Caki2 (cell line): ENCODE measurements around the gene NSL1. TPM values are rescaled to one million over a fixed set of nuclear protein-coding genes. Genes with fewer than 3 reads are reported as not detected.
"Not testable (repeated sequence)": the region's sequence is repeated elsewhere in the genome, so short reads cannot be mapped to it uniquely, and the experiment has no call there.

ENCODE experiments used
- DNase-seq: peaks from one replicate; pipeline ENCODE4 v3.0.0-alpha.2; 2015; ENCODE audit warnings: low read depth
- in situ Hi-C: cut with HindIII; loops from 2 replicates; pipeline ENCODE4 v1.10.0; 2016; ENCODE audit warnings: low sequenced_read_pairs, low pct_unique_long_range_greater_than_20kb, mixed read lengths
- total RNA-seq: library from RNA; depleted of rRNA; stranded (reverse); fragments of >200 nt; shearing (Covaris generic); gene quantifications from 2 replicates; pipeline ENCODE4 v1.2.3, GENCODE V29; 2014; ENCODE audit warnings: low replicate concordance; rRNA removed

Gene NSL1, protein sequence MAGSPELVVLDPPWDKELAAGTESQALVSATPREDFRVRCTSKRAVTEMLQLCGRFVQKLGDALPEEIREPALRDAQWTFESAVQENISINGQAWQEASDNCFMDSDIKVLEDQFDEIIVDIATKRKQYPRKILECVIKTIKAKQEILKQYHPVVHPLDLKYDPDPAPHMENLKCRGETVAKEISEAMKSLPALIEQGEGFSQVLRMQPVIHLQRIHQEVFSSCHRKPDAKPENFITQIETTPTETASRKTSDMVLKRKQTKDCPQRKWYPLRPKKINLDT
- total RNA-seq: 54.7 and 65.7 TPM in 2 replicates

DNA sequence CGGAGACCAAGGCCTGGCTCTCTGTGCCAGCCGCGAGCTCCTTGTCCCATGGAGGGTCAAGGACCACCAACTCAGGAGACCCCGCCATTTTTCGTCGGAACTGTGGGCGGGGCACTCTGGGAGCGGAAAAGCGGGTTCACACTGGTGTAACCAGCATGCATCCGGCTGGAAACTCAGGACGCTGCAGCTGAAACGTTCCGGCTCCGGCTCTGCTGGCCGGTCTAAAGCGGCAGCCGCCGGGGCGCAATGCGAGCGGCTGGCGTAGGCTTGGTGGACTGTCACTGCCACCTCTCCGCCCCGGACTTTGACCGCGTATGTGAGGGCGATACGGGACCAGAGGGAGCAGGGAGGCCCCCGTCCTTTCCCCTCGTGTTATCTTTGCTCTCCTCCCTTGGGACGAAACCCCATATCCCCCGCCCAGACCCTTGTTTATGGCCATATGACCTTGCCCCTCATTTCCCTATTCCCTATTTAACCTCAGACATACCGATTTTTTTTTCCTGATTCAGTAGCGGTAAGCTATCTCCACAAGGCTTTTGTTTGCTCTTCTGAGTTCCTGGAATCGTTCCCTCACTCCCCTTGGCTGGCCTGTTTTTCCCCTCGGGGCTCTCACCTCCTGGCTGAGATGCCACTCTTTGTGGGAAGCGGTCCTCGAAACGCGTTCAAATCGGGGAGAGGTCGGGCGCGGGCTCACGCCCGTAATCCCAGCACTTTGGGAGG lies at the start of gene NSL1, which contains the start of gene TATDN3:
NSL1 (minus strand) TSS at position 102 of the 720 bp plus-strand sequence; CDS start at position 88, 14 bp downstream.
TATDN3 (plus strand) TSS at position 219 of the 720 bp plus-strand sequence; CDS start at position 247, 28 bp downstream.
- in situ Hi-C loops: no loop called here

GRCh38 chr1:212838145-212838544 lies 46.6 kb upstream of the NSL1 start:
- in situ Hi-C loops: no loop called here
- DNase-seq: no peak

More for the DNA sequence above, at the start of gene NSL1, which contains the start of gene TATDN3:
- peak; percentile 83 for DNase-seq

DNA sequence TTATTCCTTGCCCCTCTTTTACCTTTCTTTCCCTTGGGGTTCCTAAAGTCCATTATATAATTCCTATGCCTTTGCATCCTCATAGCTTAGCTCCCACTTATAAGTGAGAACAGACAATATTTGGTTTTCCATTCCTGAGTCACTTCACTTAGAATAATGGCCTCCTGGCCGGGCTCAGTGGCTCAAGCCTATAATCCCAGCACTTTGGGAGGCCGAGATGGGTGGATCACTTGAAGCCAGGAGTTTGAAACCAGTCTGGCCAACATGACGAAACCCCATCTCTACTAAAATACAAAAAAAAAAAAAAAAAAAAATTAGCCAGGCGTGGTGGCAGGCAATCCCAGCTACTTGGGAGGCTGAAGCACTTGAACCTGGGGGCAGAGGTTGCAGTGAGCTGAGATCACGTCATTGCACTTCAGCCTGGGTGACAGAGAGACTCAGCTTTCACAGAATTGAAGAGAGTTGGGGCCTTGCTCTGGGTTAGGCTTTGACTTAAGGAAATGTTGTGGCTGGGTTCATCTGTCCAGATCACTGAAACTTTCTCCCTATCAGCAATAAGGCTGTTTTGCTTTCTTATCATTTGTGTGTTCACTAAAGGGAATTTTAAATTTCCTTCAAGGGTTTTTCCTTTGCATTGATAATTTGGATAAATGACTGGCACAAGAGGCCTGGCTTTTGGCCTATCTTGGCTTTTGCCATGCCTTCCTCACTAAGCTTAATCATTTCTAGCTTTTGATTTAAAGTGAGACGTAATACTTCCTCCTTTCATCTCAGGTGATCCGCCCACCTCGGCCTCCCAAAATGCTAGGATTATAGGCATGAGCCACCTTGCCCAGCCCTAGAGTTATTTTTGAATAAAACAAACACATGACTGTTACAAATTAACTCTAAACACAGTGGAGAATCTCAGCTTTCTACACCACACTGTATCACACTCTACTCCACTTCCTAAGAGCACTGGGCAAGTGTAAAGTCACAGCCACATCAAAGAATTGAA lies 41.9 kb upstream of the NSL1 start:
- in situ Hi-C loops: not testable (repeated sequence)
- peak; percentile 81 for DNase-seq

- in situ Hi-C loops: no loop called here
- no peak for DNase-seq
Observed at GRCh38 chr1:212828395-212828794, 36.8 kb upstream of the NSL1 start.

DNA sequence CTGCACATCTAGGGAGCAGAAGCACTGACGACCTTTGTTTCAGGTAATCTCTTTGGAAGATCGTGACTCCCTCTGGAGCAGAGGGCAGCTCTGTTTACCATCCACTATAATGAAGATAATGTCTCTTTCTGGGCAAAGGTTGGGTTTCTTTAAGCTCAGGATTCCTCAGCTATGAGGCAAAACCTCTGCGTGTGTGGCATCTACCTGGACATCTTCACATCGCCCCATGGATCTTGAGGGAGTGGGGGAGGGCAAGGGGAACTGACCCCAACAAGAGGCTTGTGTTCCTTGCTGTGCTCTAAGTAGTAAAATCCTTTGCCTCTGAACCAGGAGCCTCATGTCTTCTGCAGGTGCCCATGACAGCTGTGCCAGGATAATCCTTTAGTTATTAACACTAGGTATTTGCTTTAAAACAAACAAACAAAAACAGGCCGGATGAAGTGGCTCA lies 36.3 kb upstream of the NSL1 start:
- in situ Hi-C loops: no loop called here
- DNase-seq: no peak

DNA sequence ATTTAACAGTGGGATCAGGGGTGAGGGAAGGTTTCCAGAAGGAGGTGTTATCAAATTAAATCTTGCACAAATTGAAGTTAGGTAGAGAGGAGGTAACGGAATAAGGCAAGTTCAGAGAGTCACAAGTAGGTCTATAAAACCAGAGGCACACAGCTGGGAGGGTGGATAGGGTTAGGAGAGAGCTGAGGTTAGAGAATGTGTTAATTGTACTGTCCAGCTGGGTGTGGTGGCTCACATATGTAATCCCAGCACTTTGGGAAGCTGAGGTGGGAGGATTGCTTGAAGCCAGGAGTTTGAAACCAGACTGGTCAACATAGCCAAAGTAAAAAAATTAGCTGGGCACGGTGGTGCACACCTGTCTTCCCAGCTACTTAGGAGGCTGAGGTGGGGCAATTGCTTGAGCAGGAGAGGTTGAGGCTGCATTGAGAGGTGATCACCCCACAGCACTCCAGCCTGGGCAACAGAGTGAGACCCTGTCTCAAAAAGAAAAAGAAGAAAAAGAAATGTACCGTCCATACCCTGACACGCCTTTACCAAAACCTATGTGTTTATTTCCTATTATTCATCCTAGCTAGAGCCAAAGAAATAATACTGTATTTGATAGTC lies 35.7 kb upstream of the NSL1 start:
- in situ Hi-C loops: no loop called here
- no peak for DNase-seq

- in situ Hi-C loops: no loop called here
- DNase-seq: peak; percentile 37
Observed at GRCh38 chr1:212825798-212826452, 34.3 kb upstream of the NSL1 start.

- in situ Hi-C loops: no loop called here
- no peak for DNase-seq
Observed at GRCh38 chr1:212824201-212824600, 32.6 kb upstream of the NSL1 start.

- in situ Hi-C loops: no loop called here
- DNase-seq: no peak
Observed at GRCh38 chr1:212822956-212823355, 31.4 kb upstream of the NSL1 start.

DNA sequence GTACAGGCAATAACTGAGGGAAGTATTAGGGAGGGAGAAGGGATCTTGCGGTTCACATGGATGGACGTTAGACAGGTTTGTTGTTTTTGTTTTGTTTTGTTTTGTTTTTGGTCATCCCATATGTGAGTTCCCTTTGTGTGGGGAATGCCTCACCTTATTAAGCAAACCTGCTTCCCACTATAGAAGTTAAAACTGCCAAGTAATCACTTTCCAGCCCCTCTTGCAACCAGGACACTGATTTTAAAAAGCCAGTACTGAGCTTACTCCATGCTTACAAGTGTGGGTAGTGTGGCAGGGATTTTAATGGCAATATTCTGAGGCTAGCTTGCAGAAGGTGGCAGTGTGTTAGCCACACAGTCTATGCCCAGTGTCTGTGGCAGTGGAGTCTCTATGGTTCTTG lies 29.4 kb upstream of the NSL1 start:
- in situ Hi-C loops: no loop called here
- DNase-seq: no peak

DNA sequence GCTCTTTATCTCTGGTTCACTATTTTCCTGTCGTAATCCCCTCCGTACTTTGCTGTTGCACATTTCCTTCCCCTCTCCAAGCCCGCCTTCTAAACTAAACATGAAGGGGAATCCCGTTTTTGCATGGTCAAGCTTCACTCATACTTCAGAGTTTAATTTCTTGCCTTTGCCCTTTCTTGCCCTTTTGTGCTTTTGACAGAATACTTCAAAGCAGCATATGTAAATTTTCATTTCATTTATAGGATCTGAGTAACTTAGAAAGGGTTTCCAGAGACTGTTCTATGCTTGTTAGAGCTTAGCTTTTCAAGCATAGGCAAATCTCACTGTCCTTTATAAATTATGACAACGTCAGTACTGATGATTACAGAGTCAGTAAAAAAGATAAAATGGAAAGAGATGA lies 28.1 kb upstream of the NSL1 start:
- DNase-seq: no peak
- in situ Hi-C loops: no loop called here

GRCh38 chr1:212816567-212817278 lies 25.1 kb upstream of the NSL1 start:
- in situ Hi-C loops: no loop called here
- DNase-seq: no peak

DNA sequence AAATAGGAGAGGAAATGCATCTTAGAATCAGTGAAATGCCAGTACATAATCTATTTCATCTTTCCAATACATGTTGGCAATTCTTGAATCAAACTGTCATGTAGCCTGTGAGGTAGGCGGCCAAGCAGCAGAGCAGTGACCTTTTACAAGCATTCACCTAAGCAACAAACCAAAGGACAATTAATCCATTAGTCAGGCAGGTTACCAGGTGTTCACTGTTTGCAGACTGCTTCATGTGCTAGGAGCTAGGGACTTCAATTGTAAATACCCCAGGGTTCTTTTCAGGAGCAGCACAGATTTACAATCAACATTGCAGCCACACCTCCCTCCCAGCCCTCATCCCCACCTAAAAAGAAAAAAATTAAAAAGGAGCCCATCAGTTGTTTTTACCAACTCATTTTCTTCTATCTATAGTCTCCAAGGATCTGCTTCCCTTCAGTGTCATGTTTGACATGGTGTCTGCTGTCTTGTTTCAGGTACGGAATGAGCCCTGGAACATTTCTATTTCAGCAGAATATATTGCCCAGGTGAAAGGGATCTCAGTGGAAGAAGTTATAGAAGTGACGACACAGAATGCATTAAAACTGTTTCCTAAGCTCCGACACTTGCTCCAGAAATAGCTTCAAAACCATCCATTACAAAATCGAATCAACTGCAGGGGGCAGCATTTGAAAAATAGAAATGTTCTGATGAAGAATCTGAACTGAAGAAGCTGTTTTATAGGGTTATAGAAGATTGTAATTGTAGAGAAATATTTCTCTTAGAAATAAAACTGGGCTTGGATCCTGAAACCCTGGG lies 23.2 kb upstream of the NSL1 start:
- no peak for DNase-seq
- in situ Hi-C loops: no loop called here

DNA sequence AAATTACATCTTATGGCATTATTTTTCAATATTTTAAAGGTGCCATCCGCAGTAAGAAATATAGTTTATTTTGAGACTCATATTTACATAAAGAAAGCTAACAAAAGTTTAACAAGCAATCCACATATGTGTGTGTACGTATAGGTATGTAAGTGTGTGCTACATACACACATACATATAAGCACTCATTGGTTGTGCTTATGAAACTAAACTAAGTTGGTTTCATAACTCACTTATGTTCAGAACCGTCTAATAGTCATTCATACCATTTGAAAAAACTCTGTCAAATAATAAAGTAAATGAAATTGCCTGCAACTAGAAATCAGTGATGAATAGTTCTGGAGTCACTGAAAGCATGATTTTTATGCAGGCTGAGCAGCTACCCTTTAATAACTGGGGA lies 14.2 kb upstream of the NSL1 start:
- in situ Hi-C loops: no loop called here
- DNase-seq: no peak

DNA sequence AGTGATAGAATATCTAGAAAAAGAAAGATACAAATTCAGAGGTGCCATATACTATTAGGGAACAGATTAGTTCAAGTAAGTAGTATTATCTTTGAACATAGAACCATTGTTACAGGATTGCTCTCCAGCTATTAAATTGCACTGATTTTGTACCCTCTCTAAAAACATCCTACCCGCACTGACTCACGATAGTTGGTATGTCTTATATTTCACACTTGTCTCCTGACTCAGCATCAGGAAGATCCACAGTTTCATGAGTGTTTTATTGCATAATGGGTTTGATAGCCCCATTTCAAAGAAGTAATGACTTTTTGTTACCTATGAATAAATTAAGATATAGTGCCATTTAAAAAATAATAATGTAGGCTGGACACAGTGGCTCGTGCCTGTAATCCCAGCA lies 6.1 kb upstream of the NSL1 start:
- DNase-seq: no peak
- in situ Hi-C loops: no loop called here

DNA sequence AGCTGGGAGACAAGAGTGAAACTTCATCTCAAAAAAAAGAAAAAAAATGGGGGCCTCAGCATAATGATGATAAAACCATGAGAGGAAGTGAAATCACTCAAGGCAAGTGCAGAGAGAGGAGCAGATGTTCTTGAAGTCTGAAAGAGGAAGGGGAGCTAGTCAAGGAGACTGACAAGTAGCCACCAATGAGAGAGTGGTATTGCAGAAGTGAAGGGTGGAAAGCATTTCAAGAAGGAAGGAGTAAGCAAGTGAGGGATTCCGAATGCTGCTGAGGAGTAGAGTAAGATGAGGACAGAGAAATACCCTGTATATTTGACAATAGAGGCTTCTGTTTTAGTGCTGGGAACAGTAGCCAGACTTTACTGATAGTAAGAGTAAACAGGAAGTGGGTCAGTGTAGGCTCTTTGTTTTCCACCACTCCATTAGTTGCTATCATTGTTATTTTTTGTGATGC lies 3.0 kb upstream of the NSL1 start:
- in situ Hi-C loops: no loop called here
- no peak for DNase-seq
